ENCODE measurements around the gene COPB1. TPM values are rescaled to one million over a fixed set of nuclear protein-coding genes. Genes with fewer than 3 reads are reported as not detected.

Gene COPB1
- total and polyA plus RNA-seq, 2 of the 8 experiments (the other 6 are each of a cell fraction or from before 2014, with no cell fraction given) = 28.7 to 72.1 TPM

DNA sequence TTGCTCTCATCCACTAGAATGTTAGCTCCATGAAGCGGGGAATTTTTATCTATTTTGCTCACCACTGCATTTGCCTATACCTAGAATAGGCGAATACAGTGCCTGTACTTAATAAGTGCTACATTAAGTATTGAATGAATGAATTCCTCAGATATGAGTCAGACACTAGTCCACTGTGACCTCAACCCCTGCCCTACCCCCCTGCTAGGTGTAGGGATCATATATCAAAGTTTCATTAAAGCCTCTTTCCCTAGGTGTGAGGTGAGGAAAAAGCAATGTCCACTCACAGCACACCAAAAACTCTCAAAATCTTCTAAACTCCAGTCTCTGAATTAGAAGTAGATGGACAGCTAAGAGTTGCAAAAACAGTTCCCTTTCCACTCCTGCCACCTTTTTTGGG lies 30.3 kb upstream of the COPB1 start:
- H3K23ac ChIP-seq (ENCODE audit: insufficient read length) = no peak overlapping the region
- ChIA-PET POLR2A (ENCODE audit: partially characterized antibody) (interaction anchor here (1.2 kb wide), 1 partner anchor 9 kb away, joined by 6 read pairs; the partner anchor contains the start of gene PSMA1), CTCF (ENCODE audit: partially characterized antibody) (interaction anchor here (1.1 to 1.5 kb wide), 5 partner anchors 9 to 378 kb away, joined by 3 to 5 read pairs (median 3); partner anchors contain the start of genes PDE3B and PSMA1)
- no peak overlapping the region for H2BK12ac ChIP-seq (ENCODE audit: low read depth, low read length)
- H3K79me2 ChIP-seq (ENCODE audit: control insufficient read depth in 1 of 2, insufficient read depth in 2 of 2, low read length in 2 of 2) = no peaks in the 10 kb centered on the region
- DNase-seq (ENCODE audit: low read depth in 1 of 2, low spot score in 2 of 2) (no peak), FAIRE-seq (no peak)
- no peak overlapping the region for H3K4ac ChIP-seq (replicated peaks; ENCODE audit: insufficient read length, low read depth, low read length)
- H4K91ac ChIP-seq (replicated peaks; ENCODE audit: insufficient read length, low read length) = no peak overlapping the region
- no peak overlapping the region for H3K4me2 ChIP-seq (ENCODE audit: insufficient read depth in 1 of 2, low read depth in 2 of 2, low read length in 2 of 2)
- no peak overlapping the region for H3K4me3 ChIP-seq (ENCODE audit: extremely low read depth in 1 of 4, insufficient read depth in 2 of 4, low read depth in 3 of 4, low read length in 4 of 4)
- no peak overlapping the region for H3K18ac ChIP-seq (ENCODE audit: extremely low read depth, low read length)
- no peak overlapping the region for H2BK20ac ChIP-seq (ENCODE audit: low read length)
- H3K36me3 ChIP-seq (ENCODE audit: control insufficient read depth in 2 of 4, insufficient read depth in 4 of 4, low read length in 3 of 4) = no peaks in the 10 kb centered on the region
- no peak overlapping the region for H3K27ac ChIP-seq (ENCODE audit: low read depth, low read length)
- no peak overlapping the region for H2BK5ac ChIP-seq (ENCODE audit: low read depth, low read length)
- H3K4me1 ChIP-seq (replicated peaks in 1 of 4; ENCODE audit: control insufficient read depth in 3 of 4, insufficient read depth in 4 of 4, low read length in 3 of 4) = no peaks in the 10 kb centered on the region
- no peak overlapping the region for H3K14ac ChIP-seq (ENCODE audit: insufficient read length)
- no peak overlapping the region for H2BK15ac ChIP-seq (ENCODE audit: low read length)
- no peak overlapping the region for H3K9ac ChIP-seq (replicated peaks in 1 of 4; ENCODE audit: extremely low read depth in 1 of 4, low read depth in 3 of 4, low read length in 3 of 4)
- H2AK5ac ChIP-seq (ENCODE audit: low read depth, low read length) = no peak overlapping the region
- no peak overlapping the region for H4K8ac ChIP-seq (ENCODE audit: extremely low read depth, insufficient read depth, low read length)
- no peaks in the 10 kb centered on the region for H3K9me3 ChIP-seq (ENCODE audit: insufficient read depth in 2 of 2, low read depth in 1 of 2, low read length in 1 of 2)
- no peaks in the 10 kb centered on the region for H4K20me1 ChIP-seq (replicated peaks in 1 of 2; ENCODE audit: control insufficient read depth in 1 of 2, insufficient read depth in 2 of 2, low read length in 2 of 2)
- H3K27me3 ChIP-seq (replicated peaks in 1 of 4; ENCODE audit: control insufficient read depth in 3 of 4, extremely low read depth in 1 of 4, insufficient read depth in 3 of 4, low read length in 3 of 4) = no peaks in the 10 kb centered on the region
- no peak overlapping the region for H2BK120ac ChIP-seq (replicated peaks; ENCODE audit: low read depth, low read length)
- no peaks in the 10 kb centered on the region for H3K79me1 ChIP-seq (ENCODE audit: low read depth, low read length)
- no peak overlapping the region for H4K5ac ChIP-seq (ENCODE audit: insufficient read length, low read depth, low read length)
- H3K56ac ChIP-seq (replicated peaks; ENCODE audit: insufficient read length, low read depth, low read length) = no peak overlapping the region
- H3K23me2 ChIP-seq (ENCODE audit: low read depth, low read length) = no peaks in the 10 kb centered on the region
- TF ChIP-seq NRF1 (IDR thresholded peaks at IDR 0.05; ENCODE audit: low read depth, low read length) = no peak
- no peak for TF ChIP-seq POLR2A (IDR thresholded peaks at IDR 0.05; ENCODE audit: control extremely low read depth in 1 of 2, low read depth in 2 of 2, low read length in 2 of 2)
- TF ChIP-seq, protein P1, sequence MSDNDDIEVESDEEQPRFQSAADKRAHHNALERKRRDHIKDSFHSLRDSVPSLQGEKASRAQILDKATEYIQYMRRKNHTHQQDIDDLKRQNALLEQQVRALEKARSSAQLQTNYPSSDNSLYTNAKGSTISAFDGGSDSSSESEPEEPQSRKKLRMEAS (IDR thresholded peaks at IDR 0.05) = no peak
- no peak for TF ChIP-seq CREB1 (IDR thresholded peaks at IDR 0.05)
- no peak for TF ChIP-seq RFX5 (IDR thresholded peaks at IDR 0.05; ENCODE audit: borderline replicate concordance, low read depth, low read length)
- no peak for TF ChIP-seq HDAC6 (IDR thresholded peaks at IDR 0.05; ENCODE audit: low read depth, low read length)
- TF ChIP-seq JUND (IDR thresholded peaks at IDR 0.05; ENCODE audit: low read length) = no peak
- no peak for TF ChIP-seq RBBP5 (IDR thresholded peaks at IDR 0.05; ENCODE audit: borderline replicate concordance, low read depth, low read length)
- no peak for TF ChIP-seq KDM4A (IDR thresholded peaks at IDR 0.05; ENCODE audit: low read depth, low read length, severe bottlenecking)
- TF ChIP-seq, protein P2, sequence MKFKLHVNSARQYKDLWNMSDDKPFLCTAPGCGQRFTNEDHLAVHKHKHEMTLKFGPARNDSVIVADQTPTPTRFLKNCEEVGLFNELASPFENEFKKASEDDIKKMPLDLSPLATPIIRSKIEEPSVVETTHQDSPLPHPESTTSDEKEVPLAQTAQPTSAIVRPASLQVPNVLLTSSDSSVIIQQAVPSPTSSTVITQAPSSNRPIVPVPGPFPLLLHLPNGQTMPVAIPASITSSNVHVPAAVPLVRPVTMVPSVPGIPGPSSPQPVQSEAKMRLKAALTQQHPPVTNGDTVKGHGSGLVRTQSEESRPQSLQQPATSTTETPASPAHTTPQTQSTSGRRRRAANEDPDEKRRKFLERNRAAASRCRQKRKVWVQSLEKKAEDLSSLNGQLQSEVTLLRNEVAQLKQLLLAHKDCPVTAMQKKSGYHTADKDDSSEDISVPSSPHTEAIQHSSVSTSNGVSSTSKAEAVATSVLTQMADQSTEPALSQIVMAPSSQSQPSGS (IDR thresholded peaks at IDR 0.05; ENCODE audit: low read length) = no peak
- no peak for TF ChIP-seq SIRT6 (IDR thresholded peaks at IDR 0.05; ENCODE audit: low read length)
- whole genome bisulfite sequencing, 2 experiments (ENCODE audit: extremely low coverage in 1 of 2, insufficient coverage in 1 of 2, insufficient read length in 1 of 2, insufficient replicate concordance in 2 of 2, low coverage in 1 of 2, low lambda C conversion rate in 2 of 2, missing lambda C conversion rate in 1 of 2) = 86% methylated on average over 2 of the region's 2 CpGs; no CpG with 5 or more reads in 1 of the 2 experiments
- H2AFZ ChIP-seq (ENCODE audit: low read length) = no peak overlapping the region

All from H1 (cell line).